ENCODE data around the gene VEZF1.

The VEZF1 gene

DNA sequence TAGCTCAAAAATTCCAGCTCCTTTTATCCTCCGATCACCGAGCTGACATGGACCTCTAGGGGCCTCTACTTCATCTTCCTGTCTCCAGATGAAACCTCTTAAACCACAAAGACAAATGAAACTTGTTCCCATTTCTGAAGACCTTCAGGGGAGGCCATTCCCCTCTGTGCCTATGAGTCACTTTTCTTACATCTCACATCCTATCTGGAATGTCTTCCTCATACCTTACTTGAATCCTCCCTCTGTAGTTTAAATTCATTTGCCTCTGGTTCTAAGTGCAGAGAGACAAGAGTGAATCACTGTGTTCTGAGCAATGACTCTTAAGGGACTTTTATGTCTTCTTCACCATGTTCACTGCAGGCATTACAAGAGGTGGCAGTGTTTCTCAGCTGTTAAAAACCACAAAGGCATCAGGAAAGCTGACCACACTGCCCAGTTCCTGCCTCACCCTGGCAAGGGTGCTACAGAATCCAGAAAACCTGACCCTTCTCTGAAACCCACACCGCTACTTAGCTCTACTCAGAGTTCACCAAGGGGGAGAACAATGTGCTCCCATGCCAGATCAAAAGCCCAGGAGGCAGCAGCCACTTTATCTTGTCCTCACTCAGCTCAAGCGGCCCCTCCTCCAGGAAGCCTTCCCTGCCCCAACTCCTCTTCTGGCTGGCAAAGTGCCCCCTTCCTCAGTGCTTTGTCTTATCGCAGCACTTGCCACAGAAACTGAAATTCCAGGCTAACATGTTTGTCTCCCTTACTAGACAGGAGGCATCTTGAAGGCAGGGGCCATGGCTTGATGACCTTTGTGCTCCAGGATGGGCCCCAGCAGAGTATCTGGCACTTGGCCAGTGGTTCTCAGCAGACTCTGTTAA lies 39.3 kb downstream of the VEZF1 start:
- DNase-seq: peak; percentile 100

DNA sequence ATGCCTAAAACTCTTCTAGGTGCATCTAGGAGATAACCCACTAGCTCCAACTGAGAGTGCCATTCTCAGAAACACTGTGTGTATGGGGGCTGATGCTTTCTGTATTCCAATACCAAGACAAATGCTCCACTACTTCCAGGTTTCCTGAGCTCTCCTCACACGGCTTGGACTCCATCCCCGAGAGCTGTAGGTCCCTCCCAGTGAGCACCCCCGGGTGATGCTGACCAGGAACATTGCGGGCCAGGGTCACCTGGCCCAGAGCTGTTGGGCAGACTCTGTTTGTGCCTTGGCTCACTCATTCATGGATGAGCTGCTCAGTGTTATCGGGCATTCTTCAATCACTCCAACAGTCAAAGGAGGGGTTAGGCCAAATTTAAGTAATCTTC lies 39.9 kb downstream of the VEZF1 start:
- no peak for DNase-seq

DNA sequence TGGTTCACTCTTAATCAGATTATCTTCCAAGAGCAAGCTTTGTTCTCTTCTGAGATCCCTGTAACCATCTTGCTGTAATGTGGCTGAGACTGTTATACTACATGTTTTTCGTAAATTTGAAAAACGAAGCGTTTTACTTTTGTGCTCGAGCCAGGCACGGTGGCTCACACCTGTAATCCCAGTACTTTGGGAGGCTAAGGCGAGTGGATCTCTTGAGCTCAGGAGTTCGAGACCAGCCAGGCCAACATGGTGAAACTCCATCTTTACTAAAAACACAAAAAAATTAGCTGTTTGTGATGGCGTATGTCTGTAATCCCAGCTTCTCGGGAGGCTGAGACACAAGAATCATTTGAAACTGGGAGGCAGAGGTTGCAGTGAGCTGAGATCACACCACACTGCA lies 40.7 kb downstream of the VEZF1 start:
- DNase-seq: no peak

DNA sequence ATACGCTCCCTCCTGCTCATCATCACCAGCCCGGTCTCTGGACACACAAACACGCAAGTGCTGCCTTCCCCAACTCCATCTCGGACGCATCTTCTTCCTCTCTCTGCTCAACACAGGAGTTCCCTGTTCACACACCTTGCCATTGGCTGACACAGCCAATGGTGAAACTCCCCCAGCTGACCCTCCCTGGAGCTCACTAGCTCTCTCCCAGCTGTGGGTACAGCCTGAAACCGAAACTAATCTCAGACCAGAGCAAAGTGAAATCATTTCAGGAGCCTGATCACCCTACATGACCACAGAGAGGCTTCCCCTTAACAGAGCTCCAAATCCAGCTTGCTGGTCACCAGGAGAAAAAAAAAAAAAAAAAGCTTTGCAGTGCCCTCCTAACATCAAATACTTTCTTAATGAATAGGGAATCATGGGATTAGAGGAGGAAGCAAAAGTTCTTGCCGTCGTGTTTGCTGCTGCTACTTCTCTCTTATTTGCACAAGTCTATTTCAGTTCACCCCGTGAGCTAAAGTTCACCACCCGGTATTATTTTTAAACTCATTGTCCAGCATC lies 41.2 kb downstream of the VEZF1 start:
- peak; percentile 90 for DNase-seq

DNA sequence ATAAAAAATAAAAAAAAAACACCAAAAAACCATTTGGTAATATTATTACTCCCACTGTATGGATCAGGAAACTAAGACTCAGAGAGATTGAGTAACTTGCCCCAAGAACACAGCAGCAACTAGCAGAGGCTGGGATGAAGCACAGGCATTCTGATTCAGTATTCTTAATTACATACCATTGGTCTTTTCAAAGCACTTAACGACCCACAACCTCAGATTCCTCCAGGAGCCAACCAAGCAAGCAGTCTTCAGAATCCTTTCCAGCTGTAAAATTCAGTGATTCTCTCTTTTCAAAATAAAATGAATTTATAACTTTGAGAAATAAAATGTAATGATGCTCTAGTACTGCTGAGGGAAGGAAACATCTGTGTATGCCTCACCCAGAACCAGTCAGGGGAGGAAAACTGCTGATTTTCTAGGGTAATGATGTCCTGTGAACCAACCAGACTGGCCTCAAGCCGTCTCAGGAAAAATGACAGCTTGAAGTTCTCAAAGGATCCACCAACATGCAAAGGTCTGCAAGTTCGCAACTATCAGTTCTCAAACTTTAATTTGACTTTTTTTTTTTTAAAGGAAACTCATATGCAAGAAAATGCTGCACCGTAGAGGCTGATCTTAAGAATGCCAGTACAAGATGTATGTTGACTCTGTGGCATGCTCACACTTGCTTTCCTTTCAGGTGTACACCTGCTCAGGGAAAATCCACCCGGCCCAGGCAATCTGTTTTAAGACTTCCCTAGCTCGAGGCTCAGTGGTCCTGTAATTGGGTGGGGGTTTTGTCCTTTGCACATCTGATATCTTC lies 41.9 kb downstream of the VEZF1 start:
- DNase-seq: peak; percentile 46

DNA sequence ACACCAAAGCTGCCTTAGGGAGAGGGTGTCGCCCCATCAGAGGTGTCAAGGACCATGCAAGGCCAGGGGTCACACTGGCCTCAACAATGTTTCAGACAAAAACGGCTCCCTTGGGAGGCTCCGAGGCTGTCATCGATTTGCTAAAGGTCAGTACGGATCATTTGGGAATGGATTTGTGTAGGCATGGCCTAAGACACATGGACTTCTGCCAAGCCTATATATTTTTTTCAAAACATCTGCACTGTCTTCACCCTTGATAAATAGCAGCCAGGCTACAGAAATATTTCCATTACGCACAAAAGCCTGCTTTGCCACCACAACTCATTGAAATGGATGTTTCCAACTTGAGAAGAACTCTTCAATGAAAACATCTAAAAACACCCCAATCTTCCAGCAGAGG lies 43.1 kb downstream of the VEZF1 start:
- no peak for DNase-seq

DNA sequence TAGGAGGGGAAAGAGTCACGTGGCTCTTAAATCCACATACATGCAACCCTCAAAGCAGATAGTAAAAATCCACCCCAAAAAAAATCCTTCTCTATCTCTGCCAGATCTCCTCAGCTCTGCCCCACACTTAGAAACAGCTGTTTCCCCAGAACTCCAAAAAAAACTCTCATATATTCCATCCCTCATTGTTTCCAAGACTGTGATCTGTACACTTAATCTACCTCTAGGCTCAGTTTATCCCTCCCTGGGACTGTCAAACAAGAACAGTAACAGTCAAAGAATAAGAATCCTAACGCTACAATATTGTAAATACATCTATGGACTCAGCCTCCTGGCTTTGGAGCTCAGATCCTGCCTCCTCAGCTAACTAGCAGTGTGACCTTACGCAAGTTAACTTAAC lies 44.4 kb downstream of the VEZF1 start:
- DNase-seq: no peak

DNA sequence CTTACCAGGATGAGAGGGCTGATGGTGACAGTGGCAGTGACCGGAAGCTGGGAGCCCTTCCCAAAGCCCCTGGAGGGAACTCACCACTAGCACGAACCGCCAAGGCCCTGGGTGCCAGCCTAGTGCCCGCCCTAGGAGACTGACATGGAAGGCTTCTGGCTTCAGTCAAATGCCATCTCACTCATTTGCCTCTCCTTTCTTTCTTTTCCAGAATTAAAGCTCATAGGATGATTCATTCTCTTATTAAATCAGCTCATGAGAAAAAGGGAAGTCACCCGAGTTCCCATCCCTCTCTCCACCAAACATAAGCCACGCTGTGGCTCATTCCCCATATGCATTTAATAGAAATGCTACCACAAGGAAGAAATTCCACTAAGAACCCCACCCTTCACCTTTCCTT lies 44.9 kb downstream of the VEZF1 start:
- DNase-seq: no peak

DNA sequence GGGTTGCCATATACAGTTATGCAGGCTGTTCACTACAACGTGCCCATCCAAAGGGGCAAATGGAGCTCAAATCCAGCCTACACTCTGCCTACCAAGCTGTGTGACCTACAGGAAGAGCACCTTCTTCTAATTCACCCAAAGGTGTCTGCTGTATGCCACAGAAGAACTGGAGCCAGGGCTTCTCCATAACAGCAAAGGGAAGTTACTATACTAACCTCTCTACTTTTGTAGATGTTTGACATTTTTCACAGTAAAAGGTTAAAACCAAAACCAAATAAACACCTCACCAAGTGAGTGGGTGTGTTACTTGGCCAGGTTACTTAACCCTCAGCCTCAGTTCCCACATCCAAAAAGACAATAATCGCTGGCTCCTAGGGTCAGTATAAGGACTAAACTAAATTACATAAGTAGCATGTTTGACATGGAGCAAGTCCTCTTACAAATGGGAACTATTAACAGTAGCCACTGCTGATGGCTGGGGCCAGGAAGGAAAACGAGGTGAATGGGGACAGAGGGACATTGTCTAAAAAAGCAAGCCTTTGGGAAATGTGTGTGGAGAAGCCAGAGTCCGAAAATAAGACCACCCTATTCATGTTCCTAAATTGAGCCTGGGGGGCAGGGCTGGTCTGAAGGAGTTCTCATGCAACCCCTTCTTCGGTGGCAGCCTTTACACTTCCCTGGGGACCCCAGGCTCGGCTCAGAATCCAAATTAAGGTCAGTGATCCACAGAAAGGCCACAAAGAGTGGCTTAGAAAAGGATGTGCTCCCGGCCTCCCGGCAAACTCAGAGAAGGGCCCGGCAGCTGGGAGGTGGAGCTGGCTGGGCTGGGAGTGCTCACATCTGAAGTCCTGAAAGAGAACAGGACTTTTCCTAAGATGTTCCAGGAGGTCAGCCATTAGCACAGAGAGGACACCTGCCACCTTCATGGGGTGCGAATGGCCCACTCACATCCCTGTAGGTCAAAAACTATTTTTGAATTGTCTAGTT lies 46.4 kb downstream of the VEZF1 start:
- DNase-seq: no peak

DNA sequence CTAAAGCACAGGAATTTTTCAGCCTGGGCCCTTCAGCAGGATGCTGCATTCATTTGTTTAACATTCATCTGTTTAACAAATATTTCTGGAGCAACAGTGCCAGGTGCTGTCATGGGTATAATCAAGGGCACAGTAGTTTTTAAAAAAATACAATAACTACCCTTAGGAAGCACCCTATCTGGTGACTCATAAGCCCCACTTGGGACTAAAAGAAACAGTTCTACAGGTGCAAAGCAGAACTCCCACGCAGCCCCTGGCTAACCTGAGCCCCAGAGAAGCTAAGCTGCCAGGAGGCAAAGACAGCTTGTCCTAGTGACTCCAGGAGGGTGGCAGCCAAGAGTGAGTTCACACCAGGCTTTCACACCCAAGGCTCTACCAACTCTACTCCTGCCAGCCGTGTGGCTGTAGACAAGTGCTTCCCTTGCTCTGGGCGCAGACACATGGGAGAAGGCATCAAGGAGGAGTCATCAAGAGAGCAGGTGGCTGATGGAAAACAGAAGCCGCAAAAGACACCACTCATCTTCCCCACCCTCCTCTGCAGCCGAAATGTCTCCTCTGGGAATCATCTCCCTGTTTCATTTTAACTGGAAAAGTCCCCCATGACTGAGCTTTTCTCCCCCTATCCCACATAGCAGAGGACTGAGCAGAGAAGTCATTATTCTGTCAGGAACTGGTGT lies 47.3 kb downstream of the VEZF1 start:
- DNase-seq: no peak

DNA sequence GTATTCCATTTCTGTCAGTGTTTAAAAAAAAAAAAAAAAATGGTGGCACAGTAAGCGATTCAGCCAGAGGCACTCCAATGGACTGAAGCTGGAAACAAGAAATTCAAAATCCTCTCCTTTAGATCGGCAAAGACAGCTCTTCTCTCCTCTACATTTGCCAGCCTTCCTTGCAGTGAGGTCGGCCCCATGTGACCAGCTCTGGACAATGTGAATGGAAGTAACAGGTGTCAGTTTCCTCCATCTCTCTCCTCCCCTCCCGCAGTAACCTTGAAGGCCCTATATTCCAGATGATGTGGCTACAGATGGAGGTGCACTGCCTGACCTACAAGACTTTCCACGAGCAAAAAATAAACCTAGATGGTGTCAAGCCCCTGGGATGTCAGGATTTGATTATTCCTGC lies 47.8 kb downstream of the VEZF1 start:
- no peak for DNase-seq

DNA sequence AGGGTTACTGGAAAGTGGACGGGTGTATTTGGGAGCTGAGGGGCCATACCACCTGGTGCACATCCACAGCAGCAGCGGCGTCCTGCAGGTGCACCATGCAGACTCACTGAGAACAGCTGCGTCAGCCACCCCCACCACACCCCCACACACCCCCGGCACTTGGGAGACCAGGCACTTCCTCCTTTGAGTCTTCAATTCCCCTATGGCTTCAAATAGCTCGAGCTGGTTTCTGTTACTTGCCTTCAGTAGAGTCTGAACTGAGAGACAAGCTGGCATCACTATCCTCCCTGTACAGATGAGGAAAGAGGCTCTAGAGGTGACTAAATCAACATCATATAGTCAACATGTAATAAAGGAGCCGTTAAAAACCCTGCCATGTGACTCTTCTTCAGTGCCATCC lies 48.3 kb downstream of the VEZF1 start:
- no peak for DNase-seq

DNA sequence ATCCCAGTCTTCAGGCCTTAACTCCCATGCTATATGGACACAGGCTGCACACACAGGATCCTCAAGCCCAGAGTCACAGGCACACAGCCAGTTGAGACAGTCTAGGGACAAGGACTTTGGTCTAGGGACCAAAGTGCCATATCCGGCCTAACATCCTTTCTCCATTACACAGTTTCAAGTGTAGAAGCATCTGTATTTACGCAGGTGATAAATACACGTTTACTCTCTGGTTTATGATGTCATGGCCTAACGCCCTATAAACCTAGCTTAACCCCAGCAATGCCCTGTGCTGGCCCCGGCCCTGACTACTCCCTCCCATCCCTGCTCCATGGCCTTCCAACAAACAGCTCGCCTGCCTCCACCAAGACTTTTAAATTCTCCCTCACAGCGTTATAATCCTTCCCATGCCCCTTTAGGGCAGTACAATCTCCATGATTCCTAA lies 50.0 kb downstream of the VEZF1 start:
- DNase-seq: no peak

DNA sequence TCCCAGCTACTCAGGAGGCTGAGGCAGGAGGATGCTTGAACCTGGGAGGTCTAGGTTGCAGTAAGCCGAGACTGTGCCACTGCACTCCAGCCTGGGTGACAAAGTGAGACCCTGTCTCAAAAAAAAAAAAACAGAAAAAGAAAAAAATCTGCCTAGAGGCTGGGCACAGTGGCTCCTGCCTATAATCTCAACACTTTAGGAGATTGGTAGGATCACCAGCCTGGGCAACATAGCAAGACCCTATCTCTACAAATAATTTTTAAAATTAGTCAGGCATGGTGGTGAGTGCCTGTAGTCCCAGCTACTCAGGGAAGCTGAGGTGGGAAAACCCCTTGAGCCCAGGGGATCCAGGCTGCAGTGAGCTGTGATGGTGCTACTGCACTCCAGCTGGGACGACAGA lies 50.6 kb downstream of the VEZF1 start:
- DNase-seq: no peak

DNA sequence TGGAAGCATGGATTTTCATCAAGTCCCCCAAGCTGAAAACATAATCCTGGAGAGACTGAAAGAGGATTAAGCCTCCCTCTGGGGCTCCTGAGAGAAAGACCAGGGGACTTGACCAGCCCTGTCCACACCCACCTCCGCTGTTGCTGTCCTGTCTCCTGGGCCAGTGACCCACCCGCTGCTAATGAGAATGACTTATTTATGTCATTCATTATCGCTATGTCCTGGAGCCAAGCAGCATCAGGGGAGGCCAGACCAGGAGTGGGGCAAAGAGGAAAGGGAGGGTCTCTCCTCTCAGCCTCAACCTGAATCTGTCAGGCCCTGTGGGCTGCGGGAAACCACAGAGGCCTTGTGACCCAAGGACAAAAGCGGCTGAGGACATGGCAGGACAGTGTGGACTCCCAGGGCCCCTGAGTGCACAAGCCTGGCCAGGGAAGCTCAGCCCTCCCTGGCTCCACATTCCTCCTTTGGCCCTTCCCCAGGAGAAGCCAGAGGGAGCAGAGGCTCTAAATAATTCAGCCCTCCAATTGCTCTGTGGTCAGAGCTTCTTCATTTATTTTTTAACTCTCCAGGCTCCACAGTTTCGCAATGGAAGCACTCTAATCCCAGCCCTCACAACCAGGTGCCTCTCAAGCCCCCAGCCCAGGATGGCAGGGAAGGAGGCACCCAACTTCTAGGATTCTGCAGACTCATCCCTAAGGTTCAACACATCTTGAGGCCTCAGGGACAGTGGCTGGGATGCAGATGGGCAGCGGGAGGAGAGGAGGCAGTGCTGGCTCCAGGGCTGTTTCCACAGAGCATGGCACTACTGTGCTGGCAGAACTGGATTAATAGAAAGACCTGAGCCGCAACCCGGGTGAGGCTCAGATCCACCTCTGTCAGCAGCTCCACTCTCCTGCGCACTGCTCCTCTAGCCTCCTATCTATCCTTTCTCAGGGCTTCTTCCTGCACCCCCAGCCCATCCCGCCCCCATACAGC lies 51.9 kb downstream of the VEZF1 start:
- DNase-seq: no peak

DNA sequence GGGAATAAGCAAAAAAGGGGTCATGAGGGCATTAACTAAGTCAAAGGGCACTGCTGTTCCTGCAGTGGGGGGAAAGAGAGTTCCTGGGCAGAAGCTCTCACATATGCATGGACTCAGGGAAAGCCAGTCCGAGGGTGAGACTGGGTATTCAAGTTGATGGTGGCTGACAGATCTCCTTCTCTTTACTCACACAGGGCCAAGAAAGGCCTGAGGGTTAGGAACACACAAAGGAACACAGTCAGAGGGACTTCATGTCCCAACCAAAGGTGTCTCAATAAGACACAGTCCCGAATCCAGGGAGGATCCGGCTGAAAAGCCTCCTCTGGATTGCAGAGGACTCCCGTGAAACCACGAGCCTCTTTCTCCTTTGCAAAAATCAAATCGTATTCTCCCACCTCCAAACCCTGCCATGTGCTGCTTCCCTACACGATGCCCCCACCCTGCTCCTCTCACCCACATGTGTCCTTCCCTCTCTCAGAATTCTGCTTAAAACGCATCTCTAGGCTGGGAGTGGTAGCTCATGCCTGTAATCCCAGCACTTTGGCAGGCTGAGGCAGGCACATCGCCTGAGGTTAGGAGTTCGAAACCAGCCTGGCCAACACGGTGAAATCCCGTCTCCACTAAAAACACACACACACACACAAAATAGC lies 56.4 kb downstream of the VEZF1 start:
- DNase-seq: no peak

DNA sequence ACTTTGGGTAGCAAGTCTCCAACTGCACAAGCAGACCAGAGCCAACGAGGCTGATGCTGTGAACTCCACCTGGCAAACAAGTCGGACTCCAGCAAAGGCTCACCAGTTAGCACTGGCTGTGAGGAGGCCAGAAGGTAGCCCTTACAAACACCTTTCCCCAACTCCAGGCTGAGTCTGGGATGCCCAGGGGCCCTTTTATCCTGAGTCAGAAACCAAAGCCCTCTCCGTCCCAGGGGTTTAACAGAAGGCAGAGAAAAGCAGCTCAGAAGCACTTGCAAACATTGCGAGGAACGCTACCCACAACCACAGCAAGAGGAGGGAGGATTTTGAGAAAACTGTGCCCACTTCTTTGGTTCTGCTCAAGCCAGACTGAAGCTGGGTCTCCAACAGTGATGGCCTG lies 57.8 kb downstream of the VEZF1 start:
- DNase-seq: no peak

DNA sequence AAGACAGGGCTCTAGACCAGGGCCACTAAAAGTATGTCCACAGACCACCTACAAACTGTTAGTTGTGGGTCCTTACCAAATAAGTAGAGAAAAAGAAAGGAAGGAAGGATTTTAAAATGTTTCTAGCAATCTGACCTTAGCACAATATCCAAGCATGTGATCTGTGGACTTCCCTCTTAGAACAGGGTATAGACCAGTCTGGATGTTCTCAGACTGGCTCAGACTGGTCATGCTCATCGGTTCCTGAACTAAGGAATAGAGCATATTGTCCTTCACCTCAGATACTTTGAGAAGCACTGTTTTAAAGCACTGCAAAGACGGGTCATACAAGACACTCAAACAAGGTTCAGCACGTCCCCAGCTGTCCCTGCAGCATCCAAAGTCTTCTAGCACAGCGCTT lies 58.7 kb downstream of the VEZF1 start:
- DNase-seq: no peak

DNA sequence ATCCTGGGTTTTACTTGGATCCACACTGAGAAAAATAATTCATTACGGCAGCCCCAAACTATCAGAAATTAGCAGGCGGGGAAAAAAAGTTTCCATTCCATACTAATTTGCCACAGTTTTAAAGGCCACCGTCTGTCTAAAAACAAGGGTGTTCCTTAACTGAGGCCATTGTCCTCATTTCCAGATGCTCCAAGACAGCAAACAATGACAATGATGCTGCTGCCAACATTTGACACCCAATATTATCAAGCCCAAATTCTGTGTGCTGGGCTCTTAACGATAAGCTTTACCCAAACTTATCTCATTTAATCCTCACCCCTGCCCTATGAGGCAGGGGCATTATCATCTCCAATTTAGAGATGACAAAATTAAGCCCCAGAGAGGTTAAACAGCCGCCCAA lies 59.1 kb downstream of the VEZF1 start:
- no peak for DNase-seq

DNA sequence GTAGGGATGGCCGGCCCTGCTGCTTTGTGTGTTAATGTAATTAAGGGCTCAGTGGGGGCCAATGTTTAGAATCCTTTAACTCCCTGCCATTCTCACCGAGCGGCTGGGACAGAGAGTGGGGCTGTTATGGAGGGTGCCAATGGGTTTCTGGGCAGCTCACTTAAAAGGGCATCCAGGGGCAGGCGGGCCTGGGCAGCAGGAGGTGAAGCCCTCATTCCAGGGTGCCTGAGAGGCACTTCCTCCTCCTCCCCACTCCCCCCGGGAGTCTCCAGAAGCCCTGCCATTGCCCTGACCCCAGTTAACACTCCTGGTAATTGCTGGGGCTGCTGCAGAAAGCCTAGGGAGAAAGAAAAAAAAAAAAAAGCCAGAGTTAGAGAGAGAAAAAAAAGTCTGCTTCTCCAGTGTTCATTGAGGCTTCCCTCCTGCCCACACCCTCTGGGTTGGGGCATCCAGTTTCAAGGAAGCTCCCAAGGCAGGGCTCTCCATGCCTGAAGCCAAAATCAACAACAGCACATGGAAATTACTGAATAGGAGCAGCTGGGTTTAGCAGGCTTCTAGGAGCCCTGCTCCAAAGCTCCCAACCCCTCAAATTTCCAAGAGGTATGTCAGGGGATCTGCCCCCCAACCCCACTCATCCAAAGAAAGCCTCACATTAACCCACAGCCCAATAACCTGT lies 60.9 kb downstream of the VEZF1 start:
- DNase-seq: peak; percentile 53

Measured in kidney glomerular epithelial cell (primary cell).